C4-2B (cell line): ENCODE results near the gene BGLAP.
"Not testable (repeated sequence)": the region's sequence is repeated elsewhere in the genome, so short reads cannot be mapped to it uniquely, and the experiment has no call there.

ENCODE experiments used
- ZFX ChIP-seq: fragments of 450-650 bp; IDR thresholded peaks from 2 replicates; pipeline ENCODE4 v1.6.1; 2017
- TF ChIP-seq, protein P1 (sequence below): fragments of 450-650 bp; conservative IDR thresholded peaks from 2 replicates; pipeline ENCODE4 v1.5.1; 2017; ENCODE audit warnings: mild to moderate bottlenecking

DNA sequence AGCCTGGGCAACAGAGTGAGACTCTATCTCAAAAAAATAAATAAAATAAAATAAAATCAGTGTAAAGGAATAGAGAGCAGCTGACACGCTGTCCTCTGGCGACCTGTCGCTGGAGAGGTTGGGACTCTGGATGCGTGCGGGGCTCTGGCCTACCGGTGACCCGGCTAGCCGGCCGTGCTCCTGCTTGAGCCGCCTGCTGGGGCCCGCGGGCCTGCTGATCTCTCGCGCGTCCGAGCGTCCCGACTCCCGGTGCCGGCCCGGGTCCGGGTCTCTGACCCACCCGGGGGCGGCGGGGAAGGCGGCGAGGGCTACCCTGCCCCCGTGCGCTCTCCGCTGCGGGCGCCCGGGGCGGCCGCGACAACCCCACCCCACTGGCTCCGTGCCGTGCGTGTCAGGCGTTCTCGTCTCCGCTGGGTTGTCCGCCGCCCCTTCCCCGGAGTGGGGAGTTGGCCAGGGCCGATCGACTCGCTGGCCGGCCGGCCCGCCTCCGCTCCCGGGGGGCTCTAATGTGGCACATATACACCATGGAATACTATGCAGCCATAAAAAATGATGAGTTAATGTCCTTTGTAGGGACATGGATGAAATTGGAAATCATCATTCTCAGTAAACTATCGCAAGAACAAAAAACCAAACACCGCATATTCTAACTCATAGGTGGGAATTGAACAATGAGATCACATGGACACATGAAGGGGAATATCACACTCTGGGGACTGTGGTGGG is 25.5 kb upstream of the BGLAP start:
- TF ChIP-seq, protein P1, sequence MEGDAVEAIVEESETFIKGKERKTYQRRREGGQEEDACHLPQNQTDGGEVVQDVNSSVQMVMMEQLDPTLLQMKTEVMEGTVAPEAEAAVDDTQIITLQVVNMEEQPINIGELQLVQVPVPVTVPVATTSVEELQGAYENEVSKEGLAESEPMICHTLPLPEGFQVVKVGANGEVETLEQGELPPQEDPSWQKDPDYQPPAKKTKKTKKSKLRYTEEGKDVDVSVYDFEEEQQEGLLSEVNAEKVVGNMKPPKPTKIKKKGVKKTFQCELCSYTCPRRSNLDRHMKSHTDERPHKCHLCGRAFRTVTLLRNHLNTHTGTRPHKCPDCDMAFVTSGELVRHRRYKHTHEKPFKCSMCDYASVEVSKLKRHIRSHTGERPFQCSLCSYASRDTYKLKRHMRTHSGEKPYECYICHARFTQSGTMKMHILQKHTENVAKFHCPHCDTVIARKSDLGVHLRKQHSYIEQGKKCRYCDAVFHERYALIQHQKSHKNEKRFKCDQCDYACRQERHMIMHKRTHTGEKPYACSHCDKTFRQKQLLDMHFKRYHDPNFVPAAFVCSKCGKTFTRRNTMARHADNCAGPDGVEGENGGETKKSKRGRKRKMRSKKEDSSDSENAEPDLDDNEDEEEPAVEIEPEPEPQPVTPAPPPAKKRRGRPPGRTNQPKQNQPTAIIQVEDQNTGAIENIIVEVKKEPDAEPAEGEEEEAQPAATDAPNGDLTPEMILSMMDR = not testable (repeated sequence)
- not testable (repeated sequence) for TF ChIP-seq ZFX
